Endothelial cell of umbilical vein (primary cell): ENCODE results near the gene PTRH1. TPM values are rescaled to one million over a fixed set of nuclear protein-coding genes. Genes with fewer than 3 reads are reported as not detected.

Experiments used
- BruUV-seq: library from RNA; stranded (reverse); fragments of 400-500 nt; replicated peaks from 2 replicates; lab custom pipeline; 2021; lab: Mats Ljungman, UMichigan
- CTCF ChIA-PET: fragments of 300-600, 350-600 bp; sonication (Branson Sonifier 250); formaldehyde crosslinking; loops from one replicate; lab custom pipeline; 2021; ENCODE audit warnings: antibody characterized with exemption, inconsistent platforms; lab: Charles Lee
- POLR2A ChIA-PET: fragments of 300-600, 350-600 bp; sonication (Branson Sonifier 250); formaldehyde crosslinking; loops from one replicate; lab custom pipeline; 2021; ENCODE audit warnings: antibody characterized with exemption, inconsistent platforms; lab: Charles Lee
- DNase-seq: peaks from one replicate; pipeline ENCODE4 v3.0.0-alpha.2; 2011; ENCODE audit warnings: low read depth, low spot score
- FAIRE-seq: peaks from 2 replicates; lab custom pipeline; 2011; peaks lifted over from hg19 to GRCh38; lab: Jason Lieb, UNC
- H2AFZ ChIP-seq: 2 replicates; pipeline ENCODE4 v1.6.0; 2012; ENCODE audit warnings: low read depth, low read length, control low read depth, inconsistent platforms
- H3K27ac ChIP-seq: 2 replicates; pipeline ENCODE4 v1.5.1; 2011; ENCODE audit warnings: low read depth, mild to moderate bottlenecking, control low read depth, low read length, moderate library complexity; ENCODE audit not compliant: insufficient read depth
- H3K27me3 ChIP-seq, 2 experiments: 2 replicates each; pipeline versions ENCODE4 v1.6.0 to v1.6.1; 2011; ENCODE audit warnings: low read length in 2 of 2, mixed read lengths in 1 of 2; ENCODE audit not compliant: control insufficient read depth in 2 of 2, insufficient read depth in 2 of 2
- H3K36me3 ChIP-seq, 2 experiments: 2 replicates in 1 of 2; 3 replicates in 1 of 2; pipeline ENCODE4 v1.5.1; 2011; ENCODE audit warnings: low read length in 2 of 2, mild to moderate bottlenecking in 1 of 2, moderate library complexity in 1 of 2; ENCODE audit not compliant: control insufficient read depth in 2 of 2, insufficient read depth in 2 of 2; ENCODE audit errors: extremely low read depth in 1 of 2
- H3K4me1 ChIP-seq: 3 replicates; pipeline ENCODE4 v1.5.1; 2011; ENCODE audit warnings: mild to moderate bottlenecking, low read length; ENCODE audit not compliant: control insufficient read depth, insufficient read depth; ENCODE audit errors: extremely low read depth
- H3K4me2 ChIP-seq: 2 replicates; pipeline ENCODE4 v1.6.1; 2011; ENCODE audit warnings: low read length, control low read depth, mixed read lengths; ENCODE audit not compliant: insufficient read depth
- H3K4me3 ChIP-seq, 3 experiments: fragments of 200-600 bp in 1 of 3; sonication (generic), shearing (Covaris generic) in 1 of 3; replicated peaks in 1 of 3; 2 replicates each; pipeline ENCODE4 v1.5.1; 2011 to 2016; ENCODE audit warnings: control low read depth in 3 of 3, low read length in 3 of 3, mild to moderate bottlenecking in 2 of 3, inconsistent platforms in 1 of 3, low read depth in 1 of 3, moderate library complexity in 1 of 3; ENCODE audit not compliant: insufficient read depth in 1 of 3
- H3K79me2 ChIP-seq: 2 replicates; pipeline ENCODE4 v1.6.0; 2012; ENCODE audit warnings: low read length, inconsistent platforms; ENCODE audit not compliant: control insufficient read depth, insufficient read depth
- H3K9ac ChIP-seq: replicated peaks from 2 replicates; pipeline ENCODE3; 2011; ENCODE audit warnings: low read length, control low read depth; ENCODE audit not compliant: insufficient read depth; ENCODE audit errors: extremely low read depth
- H3K9me1 ChIP-seq: replicated peaks from 3 replicates; pipeline ENCODE4 v1.6.0; 2011; ENCODE audit warnings: mild to moderate bottlenecking, low read length; ENCODE audit not compliant: control insufficient read depth, insufficient read depth; ENCODE audit errors: extremely low read depth
- H3K9me3 ChIP-seq: replicated peaks from 2 replicates; pipeline ENCODE4 v1.5.1; 2012; ENCODE audit warnings: low read length, inconsistent platforms; ENCODE audit not compliant: control insufficient read depth, insufficient read depth
- H4K20me1 ChIP-seq: replicated peaks from 2 replicates; pipeline ENCODE3; 2011; ENCODE audit warnings: mild to moderate bottlenecking, low read length; ENCODE audit not compliant: control insufficient read depth, insufficient read depth; ENCODE audit errors: extremely low read depth
- CTCF ChIP-seq, 2 donors: IDR thresholded peaks; 1 replicate in 1 of 2; 2 replicates in 1 of 2; pipeline ENCODE4 v1.5.1; 2011; ENCODE audit warnings: low read length in 2 of 2, mild to moderate bottlenecking in 2 of 2, moderate library complexity in 2 of 2, control low read depth in 1 of 2, inconsistent platforms in 1 of 2, low read depth in 1 of 2; ENCODE audit not compliant: insufficient read depth in 1 of 2; ENCODE audit errors: extremely low read depth in 1 of 2
- EZH2 ChIP-seq: IDR thresholded peaks from 2 replicates; pipeline ENCODE4 v1.6.1; 2012; ENCODE audit warnings: borderline replicate concordance, low read depth, mild to moderate bottlenecking, moderate library complexity, low read length, inconsistent platforms; ENCODE audit not compliant: severe bottlenecking
- FOS ChIP-seq: IDR thresholded peaks from 2 replicates; pipeline ENCODE4 v1.6.1; 2011; ENCODE audit warnings: mild to moderate bottlenecking, low read length, moderate library complexity, borderline replicate concordance; ENCODE audit not compliant: insufficient read depth
- GATA2 ChIP-seq: IDR thresholded peaks from 2 replicates; pipeline ENCODE4 v1.7.0; 2011; ENCODE audit warnings: low read depth, mild to moderate bottlenecking, moderate library complexity, mixed read lengths, low read length; ENCODE audit not compliant: insufficient read length, insufficient read depth
- JUN ChIP-seq: IDR thresholded peaks from 2 replicates; pipeline ENCODE4 v1.6.1; 2011; ENCODE audit warnings: borderline replicate concordance, low read depth; ENCODE audit not compliant: insufficient read length, insufficient read depth
- MAX ChIP-seq: IDR thresholded peaks from 2 replicates; pipeline ENCODE4 v1.6.1; 2011; ENCODE audit not compliant: insufficient read depth, insufficient read length
- MYC ChIP-seq: IDR thresholded peaks from one replicate; pipeline ENCODE4 v1.6.1; 2011; ENCODE audit warnings: mild to moderate bottlenecking, low read depth, low read length
- POLR2A ChIP-seq: IDR thresholded peaks from 2 replicates; pipeline ENCODE4 v1.6.1; 2012; ENCODE audit warnings: low read depth, mild to moderate bottlenecking, control low read depth, low read length
- POLR2AphosphoS5 ChIP-seq: IDR thresholded peaks from 2 replicates; pipeline ENCODE4 v1.6.1; 2012; ENCODE audit warnings: low read depth, mild to moderate bottlenecking, control low read depth, low read length, moderate library complexity; ENCODE audit not compliant: insufficient read depth
- dilution Hi-C: fragments of 300-500 bp; cut with MboI; formaldehyde crosslinking; loops from one replicate; pipeline ENCODE4 v1.15.0; 2019; ENCODE audit warnings: low sequenced_read_pairs; ENCODE audit not compliant: extremely low pct_ligation_motif_present
- intact Hi-C: fragments of 100-400 bp; cut with micrococcal nuclease; formaldehyde crosslinking; loops from one replicate; pipeline ENCODE4 v1.10.0; 2022
- polyA plus RNA-seq, 4 experiments: library from polyadenylated mRNA; depleted of rRNA in 3 of 4; stranded (reverse) in 3 of 4; unstranded in 1 of 4; fragments of >200 nt; gene quantifications; 2 replicates each; pipeline versions ENCODE4 v1.2.1 to v1.2.3, GENCODE V29; 2011 to 2012; ENCODE audit warnings: missing spikeins in 1 of 4
- total RNA-seq: library from RNA; stranded (reverse); gene quantifications from 2 replicates; pipeline ENCODE4 v1.2.3, GENCODE V29; 2021

The PTRH1 gene
- total and polyA plus RNA-seq, 2 donors (not counting 3 experiments of a cell fraction or from before 2014, with no cell fraction given) = 25.1 to 52.2 TPM

- no peak overlapping the region for H3K9ac ChIP-seq
- DNase-seq (no peak), FAIRE-seq (no peak)
- H3K27ac ChIP-seq = no peak overlapping the region
- H3K4me1 ChIP-seq = peaks cover 12% of the 10 kb centered on the region
- TF ChIP-seq MAX = no peak
- TF ChIP-seq POLR2A = no peak
- TF ChIP-seq EZH2 = no peak
- no peak for TF ChIP-seq CTCF (IDR thresholded peaks at IDR 0.05; ENCODE audit: extremely low read depth in 1 of 2, insufficient read depth in 1 of 2, low read depth in 1 of 2, low read length in 2 of 2)
- TF ChIP-seq JUN = no peak
- no peak for TF ChIP-seq POLR2AphosphoS5
- TF ChIP-seq GATA2 = no peak
- TF ChIP-seq MYC = no peak
- TF ChIP-seq FOS = no peak
- ChIA-PET CTCF (interaction anchor here (1.2 kb wide), 1 partner anchor 117 kb away, joined by 3 read pairs; no protein-coding TSS in a partner anchor), POLR2A (no interaction called here)
- H3K27me3 ChIP-seq = no peaks in the 10 kb centered on the region
- H3K4me3 ChIP-seq = no peak overlapping the region
- peaks cover 37% of the 10 kb centered on the region for H3K79me2 ChIP-seq
- H3K9me1 ChIP-seq = no peaks in the 10 kb centered on the region
- intact Hi-C loops = no loop called here
- no TSS peak for BruUV-seq
- peaks cover 3% of the 10 kb centered on the region for H4K20me1 ChIP-seq
- no peak overlapping the region for H3K4me2 ChIP-seq
- peaks cover 24 to 40% of the 10 kb centered on the region in 2 experiments for H3K36me3 ChIP-seq
- dilution Hi-C loops = no loop called here
- no peak overlapping the region for H2AFZ ChIP-seq
- no peaks in the 10 kb centered on the region for H3K9me3 ChIP-seq
These were observed 37.7 kb upstream of the PTRH1 start for GRCh38 chr9:127753148-127753547.
